ENCODE results near the gene SCMH1. TPM values are rescaled to one million over a fixed set of nuclear protein-coding genes. Genes with fewer than 3 reads are reported as not detected.

The SCMH1 gene
- total RNA-seq, 1 experiment from 2014 or later, result 28.0 TPM

DNA sequence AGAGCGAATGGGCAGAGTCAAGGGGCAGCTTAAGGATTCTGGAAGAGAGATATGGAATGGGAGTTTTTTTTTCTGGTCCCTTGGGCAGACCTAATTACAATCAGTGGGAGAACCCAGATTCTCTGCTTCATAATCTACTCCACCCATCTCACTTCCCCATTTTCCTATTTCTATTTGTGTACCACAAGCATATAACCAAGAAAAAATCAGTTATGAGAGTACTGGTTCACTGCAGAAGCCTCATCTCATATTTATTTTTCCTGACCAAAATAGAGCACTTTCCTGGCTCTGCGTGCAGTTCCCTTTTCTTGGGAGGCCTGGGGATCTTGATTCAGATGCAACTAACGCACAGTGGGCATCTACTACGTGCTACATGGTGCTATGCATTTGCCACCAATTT is 138.3 kb downstream of the SCMH1 start:
- no peaks in the 10 kb centered on the region for H3K9me2 ChIP-seq (ENCODE audit: insufficient read depth)
- no peaks in the 10 kb centered on the region for H3K79me2 ChIP-seq (ENCODE audit: insufficient read depth, low read length)
- no peak for TF ChIP-seq YY1 (IDR thresholded peaks at IDR 0.05; ENCODE audit: extremely low read depth, insufficient replicate concordance, low read depth, low read length)
- no peak for TF ChIP-seq ZFX (IDR thresholded peaks at IDR 0.05)
- no peak for TF ChIP-seq POLR2A (IDR thresholded peaks at IDR 0.05; ENCODE audit: borderline replicate concordance, extremely low read depth, insufficient read depth, insufficient read length)
- TF ChIP-seq, protein P1, sequence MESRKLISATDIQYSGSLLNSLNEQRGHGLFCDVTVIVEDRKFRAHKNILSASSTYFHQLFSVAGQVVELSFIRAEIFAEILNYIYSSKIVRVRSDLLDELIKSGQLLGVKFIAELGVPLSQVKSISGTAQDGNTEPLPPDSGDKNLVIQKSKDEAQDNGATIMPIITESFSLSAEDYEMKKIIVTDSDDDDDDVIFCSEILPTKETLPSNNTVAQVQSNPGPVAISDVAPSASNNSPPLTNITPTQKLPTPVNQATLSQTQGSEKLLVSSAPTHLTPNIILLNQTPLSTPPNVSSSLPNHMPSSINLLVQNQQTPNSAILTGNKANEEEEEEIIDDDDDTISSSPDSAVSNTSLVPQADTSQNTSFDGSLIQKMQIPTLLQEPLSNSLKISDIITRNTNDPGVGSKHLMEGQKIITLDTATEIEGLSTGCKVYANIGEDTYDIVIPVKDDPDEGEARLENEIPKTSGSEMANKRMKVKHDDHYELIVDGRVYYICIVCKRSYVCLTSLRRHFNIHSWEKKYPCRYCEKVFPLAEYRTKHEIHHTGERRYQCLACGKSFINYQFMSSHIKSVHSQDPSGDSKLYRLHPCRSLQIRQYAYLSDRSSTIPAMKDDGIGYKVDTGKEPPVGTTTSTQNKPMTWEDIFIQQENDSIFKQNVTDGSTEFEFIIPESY (IDR thresholded peaks at IDR 0.05; ENCODE audit: extremely low read depth, insufficient replicate concordance, low read length), result no peak
- TF ChIP-seq CEBPB (IDR thresholded peaks at IDR 0.05; ENCODE audit: low read depth), result no peak
- no peak for TF ChIP-seq SIN3A (IDR thresholded peaks at IDR 0.05; ENCODE audit: low read depth)
- no peak for TF ChIP-seq EGR1 (IDR thresholded peaks at IDR 0.05; ENCODE audit: low read depth)
- TF ChIP-seq JUND (IDR thresholded peaks at IDR 0.05), result no peak
- TF ChIP-seq ZNF274 (IDR thresholded peaks at IDR 0.05; ENCODE audit: low read depth, low read length), result no peak
- no peak for TF ChIP-seq SP1 (IDR thresholded peaks at IDR 0.05; ENCODE audit: low read depth)
- no peak for TF ChIP-seq FOSL1 (IDR thresholded peaks at IDR 0.05; ENCODE audit: low read depth)
- no peak for TF ChIP-seq RAD21 (IDR thresholded peaks at IDR 0.05; ENCODE audit: low read depth)
- no peak for TF ChIP-seq POLR2AphosphoS5 (IDR thresholded peaks at IDR 0.05; ENCODE audit: low read depth, low read length)
- TF ChIP-seq, protein P2, sequence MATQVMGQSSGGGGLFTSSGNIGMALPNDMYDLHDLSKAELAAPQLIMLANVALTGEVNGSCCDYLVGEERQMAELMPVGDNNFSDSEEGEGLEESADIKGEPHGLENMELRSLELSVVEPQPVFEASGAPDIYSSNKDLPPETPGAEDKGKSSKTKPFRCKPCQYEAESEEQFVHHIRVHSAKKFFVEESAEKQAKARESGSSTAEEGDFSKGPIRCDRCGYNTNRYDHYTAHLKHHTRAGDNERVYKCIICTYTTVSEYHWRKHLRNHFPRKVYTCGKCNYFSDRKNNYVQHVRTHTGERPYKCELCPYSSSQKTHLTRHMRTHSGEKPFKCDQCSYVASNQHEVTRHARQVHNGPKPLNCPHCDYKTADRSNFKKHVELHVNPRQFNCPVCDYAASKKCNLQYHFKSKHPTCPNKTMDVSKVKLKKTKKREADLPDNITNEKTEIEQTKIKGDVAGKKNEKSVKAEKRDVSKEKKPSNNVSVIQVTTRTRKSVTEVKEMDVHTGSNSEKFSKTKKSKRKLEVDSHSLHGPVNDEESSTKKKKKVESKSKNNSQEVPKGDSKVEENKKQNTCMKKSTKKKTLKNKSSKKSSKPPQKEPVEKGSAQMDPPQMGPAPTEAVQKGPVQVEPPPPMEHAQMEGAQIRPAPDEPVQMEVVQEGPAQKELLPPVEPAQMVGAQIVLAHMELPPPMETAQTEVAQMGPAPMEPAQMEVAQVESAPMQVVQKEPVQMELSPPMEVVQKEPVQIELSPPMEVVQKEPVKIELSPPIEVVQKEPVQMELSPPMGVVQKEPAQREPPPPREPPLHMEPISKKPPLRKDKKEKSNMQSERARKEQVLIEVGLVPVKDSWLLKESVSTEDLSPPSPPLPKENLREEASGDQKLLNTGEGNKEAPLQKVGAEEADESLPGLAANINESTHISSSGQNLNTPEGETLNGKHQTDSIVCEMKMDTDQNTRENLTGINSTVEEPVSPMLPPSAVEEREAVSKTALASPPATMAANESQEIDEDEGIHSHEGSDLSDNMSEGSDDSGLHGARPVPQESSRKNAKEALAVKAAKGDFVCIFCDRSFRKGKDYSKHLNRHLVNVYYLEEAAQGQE (IDR thresholded peaks at IDR 0.05; ENCODE audit: low read depth), result no peak
- TF ChIP-seq EZH2 (IDR thresholded peaks at IDR 0.05), result no peak
- no peak for TF ChIP-seq TCF7L2 (IDR thresholded peaks at IDR 0.05; ENCODE audit: borderline replicate concordance, extremely low read depth, insufficient read depth, insufficient read length)
- no peak for TF ChIP-seq CBX3 (IDR thresholded peaks at IDR 0.05; ENCODE audit: low read depth)
- no peak for TF ChIP-seq EZH2phosphoT487 (IDR thresholded peaks at IDR 0.05; ENCODE audit: borderline replicate concordance)
- no peak for TF ChIP-seq SRF (IDR thresholded peaks at IDR 0.05; ENCODE audit: low read depth)
- no TSS peak for BruUV-seq (replicated peaks)
- CTCF ChIA-PET, result interaction anchor here (0.9 kb wide), 1 partner anchor 19 kb away, joined by 3 read pairs; no protein-coding TSS in a partner anchor
- no peak overlapping the region for H3K27ac ChIP-seq (ENCODE audit: low read depth, low read length)
- no peaks in the 10 kb centered on the region for H3K27me3 ChIP-seq (ENCODE audit: insufficient read depth, low read length)
- DNase-seq (ENCODE audit: low read depth, low spot score) (no peak), ATAC-seq (no peak)
- RAD21 ChIA-PET (ENCODE audit: low non-redundant PET in 1 of 2, low total read pairs in 2 of 2, uncharacterized antibody in 2 of 2, unreplicated experiment in 2 of 2), result no interaction called here
- no peak overlapping the region for H2AFZ ChIP-seq (ENCODE audit: low read depth, low read length, poor library complexity, severe bottlenecking)
- H3K4me2 ChIP-seq (ENCODE audit: low read length), result no peak overlapping the region
- intact Hi-C loops (cut with micrococcal nuclease), result no loop called here
- no peaks in the 10 kb centered on the region for H3K9me3 ChIP-seq (ENCODE audit: control insufficient read depth in 1 of 2, insufficient read depth in 1 of 2, low read depth in 1 of 2, low read length in 2 of 2)
- H3K4me1 ChIP-seq (ENCODE audit: control insufficient read depth in 1 of 2, insufficient read depth in 2 of 2, low read length in 2 of 2), result peaks cover 4 to 5% of the 10 kb centered on the region in 2 experiments; a peak in 3 of 4 replicates
- no peak overlapping the region for H3K4me3 ChIP-seq (replicated peaks in 1 of 2; ENCODE audit: low read depth in 1 of 2, low read length in 2 of 2)
- H3K36me3 ChIP-seq (ENCODE audit: control insufficient read depth in 1 of 2, insufficient read depth in 2 of 2, low read length in 2 of 2), result no peaks in the 10 kb centered on the region
- no peak overlapping the region for H3K9ac ChIP-seq (ENCODE audit: low read length)
- H4K20me1 ChIP-seq (ENCODE audit: insufficient read depth), result no peaks in the 10 kb centered on the region
- POLR2A ChIA-PET, result no interaction called here
